H9 (cell line): ENCODE measurements around the gene SLC2A8. TPM values are rescaled to one million over a fixed set of nuclear protein-coding genes. Genes with fewer than 3 reads are reported as not detected.

Experiments used
- DNase-seq: peaks from one replicate; pipeline ENCODE4 v3.0.0-alpha.2; 2017
- H2AFZ ChIP-seq: one replicate; pipeline ENCODE4 v1.6.1; 2013; ENCODE audit warnings: mild to moderate bottlenecking, low read length, control low read depth, moderate library complexity
- H2AK5ac ChIP-seq: 2 replicates; pipeline ENCODE4 v1.6.1; 2013; ENCODE audit warnings: low read length, control low read depth, mixed read lengths; ENCODE audit not compliant: insufficient read length
- H2BK120ac ChIP-seq: one replicate; pipeline ENCODE4 v1.6.1; 2013; ENCODE audit warnings: low read depth, mild to moderate bottlenecking, low read length, control low read depth, inconsistent platforms; ENCODE audit not compliant: poor library complexity, severe bottlenecking
- H2BK12ac ChIP-seq: 2 replicates; pipeline ENCODE4 v1.6.1; 2013; ENCODE audit warnings: low read length, control low read depth, mixed read lengths, low read depth; ENCODE audit not compliant: insufficient read length
- H2BK15ac ChIP-seq: 2 replicates; pipeline ENCODE4 v1.6.1; 2013; ENCODE audit warnings: low read depth, low read length, control low read depth
- H2BK20ac ChIP-seq: one replicate; pipeline ENCODE4 v1.6.1; 2013; ENCODE audit warnings: low read depth, mild to moderate bottlenecking, low read length, control low read depth, inconsistent platforms; ENCODE audit not compliant: poor library complexity, severe bottlenecking
- H2BK5ac ChIP-seq: 2 replicates; pipeline ENCODE4 v1.6.1; 2013; ENCODE audit warnings: low read length, control low read depth, mixed read lengths; ENCODE audit not compliant: insufficient read length
- H3K14ac ChIP-seq: 2 replicates; pipeline ENCODE4 v1.6.1; 2013; ENCODE audit warnings: low read length, control low read depth; ENCODE audit not compliant: insufficient read depth
- H3K18ac ChIP-seq: 2 replicates; pipeline ENCODE4 v1.6.1; 2013; ENCODE audit warnings: low read depth, mild to moderate bottlenecking, mixed read lengths, low read length, control low read depth; ENCODE audit not compliant: insufficient read length
- H3K23ac ChIP-seq: 2 replicates; pipeline ENCODE4 v1.6.1; 2013; ENCODE audit warnings: low read length, control low read depth, mixed read lengths, low read depth; ENCODE audit not compliant: insufficient read length
- H3K23me2 ChIP-seq: 2 replicates; pipeline ENCODE4 v1.6.1; 2013; ENCODE audit warnings: low read depth, mild to moderate bottlenecking, mixed read lengths, low read length, control low read depth; ENCODE audit not compliant: insufficient read length, poor library complexity, severe bottlenecking
- H3K27ac ChIP-seq: 2 replicates; pipeline ENCODE4 v1.5.1; 2013; ENCODE audit warnings: low read length, control low read depth, mixed read lengths, low read depth; ENCODE audit not compliant: insufficient read length
- H3K27me3 ChIP-seq: 2 replicates; pipeline ENCODE4 v1.6.1; 2013; ENCODE audit warnings: low read length, control low read depth, inconsistent platforms; ENCODE audit not compliant: insufficient read depth
- H3K4ac ChIP-seq: 2 replicates; pipeline ENCODE4 v1.6.1; 2013; ENCODE audit warnings: low read depth, mild to moderate bottlenecking, control low read depth, inconsistent platforms, low read length, moderate library complexity
- H3K4me1 ChIP-seq: 2 replicates; pipeline ENCODE4 v1.6.1; 2013; ENCODE audit warnings: low read length, control low read depth, inconsistent platforms; ENCODE audit not compliant: insufficient read depth
- H3K4me2 ChIP-seq: 2 replicates; pipeline ENCODE4 v1.6.1; 2013; ENCODE audit warnings: low read length, control low read depth, mixed read lengths; ENCODE audit not compliant: insufficient read length, insufficient read depth
- H3K56ac ChIP-seq: 2 replicates; pipeline ENCODE4 v1.6.1; 2013; ENCODE audit warnings: low read depth, mild to moderate bottlenecking, mixed read lengths, low read length, control low read depth; ENCODE audit not compliant: insufficient read length
- H3K79me1 ChIP-seq: 2 replicates; pipeline ENCODE4 v1.6.1; 2013; ENCODE audit warnings: low read depth, mild to moderate bottlenecking, moderate library complexity, low read length, control low read depth, inconsistent platforms; ENCODE audit not compliant: insufficient read depth, poor library complexity, severe bottlenecking
- H3K79me2 ChIP-seq: 2 replicates; pipeline ENCODE4 v1.6.1; 2013; ENCODE audit warnings: low read length, control low read depth, inconsistent platforms; ENCODE audit not compliant: insufficient read depth
- H3K9ac ChIP-seq: 2 replicates; pipeline ENCODE4 v1.6.1; 2013; ENCODE audit warnings: low read length, control low read depth, mixed read lengths; ENCODE audit not compliant: insufficient read length; ENCODE audit errors: extremely low read depth
- H3K9me3 ChIP-seq: one replicate; pipeline ENCODE4 v1.6.1; 2013; ENCODE audit warnings: low read depth, low read length, inconsistent platforms; ENCODE audit not compliant: control insufficient read depth
- H3T11ph ChIP-seq: one replicate; pipeline ENCODE4 v1.6.1; 2013; ENCODE audit warnings: mild to moderate bottlenecking, low read length, control low read depth, inconsistent platforms
- H4K20me1 ChIP-seq: one replicate; pipeline ENCODE4 v1.6.1; 2013; ENCODE audit not compliant: control insufficient read depth, insufficient read length, insufficient read depth
- H4K5ac ChIP-seq: 2 replicates; pipeline ENCODE4 v1.6.1; 2013; ENCODE audit warnings: low read depth, mild to moderate bottlenecking, mixed read lengths, low read length, control low read depth; ENCODE audit not compliant: insufficient read length
- H4K8ac ChIP-seq: replicated peaks from 2 replicates; pipeline ENCODE4 v1.6.1; 2013; ENCODE audit warnings: low read length, control low read depth, mixed read lengths, low read depth; ENCODE audit not compliant: insufficient read length
- H4K91ac ChIP-seq: 2 replicates; pipeline ENCODE4 v1.6.1; 2013; ENCODE audit warnings: low read depth, mild to moderate bottlenecking, moderate library complexity, mixed read lengths, low read length, control low read depth; ENCODE audit not compliant: insufficient read length
- H3K27ac Mint-ChIP-seq, 3 experiments: 2 replicates in 2 of 3; 3 replicates in 1 of 3; pipeline ENCODE4 v1.8.0; 2020 to 2021; ENCODE audit warnings: mixed read lengths in 3 of 3, mild to moderate bottlenecking in 1 of 3, moderate library complexity in 1 of 3
- H3K27me3 Mint-ChIP-seq: 2 replicates; pipeline ENCODE4 v1.8.0; 2021; ENCODE audit warnings: low read depth, mild to moderate bottlenecking, moderate library complexity, mixed read lengths
- H3K36me3 Mint-ChIP-seq, 3 experiments: 2 replicates in 2 of 3; 3 replicates in 1 of 3; pipeline ENCODE4 v1.8.0; 2020 to 2021; ENCODE audit warnings: low read depth in 3 of 3, mixed read lengths in 3 of 3; ENCODE audit not compliant: insufficient read depth in 1 of 3
- H3K4me1 Mint-ChIP-seq, 2 experiments: 2 replicates each; pipeline ENCODE4 v1.8.0; 2020; ENCODE audit warnings: mixed read lengths in 2 of 2
- H3K4me3 Mint-ChIP-seq, 2 experiments: 2 replicates in 1 of 2; 3 replicates in 1 of 2; pipeline ENCODE4 v1.8.0; 2020 to 2021; ENCODE audit warnings: mild to moderate bottlenecking in 2 of 2, mixed read lengths in 2 of 2, moderate library complexity in 1 of 2
- H3K9me3 Mint-ChIP-seq, 2 experiments: 2 replicates in 1 of 2; 3 replicates in 1 of 2; pipeline ENCODE4 v1.8.0; 2020; ENCODE audit warnings: mild to moderate bottlenecking in 2 of 2, mixed read lengths in 2 of 2, moderate library complexity in 1 of 2
- WGBS: extraction: QIAGEN DNeasy Blood & Tissue Kit; methylation state at CpG from one replicate; pipeline ENCODE4 v1.1.7; 2013; ENCODE audit warnings: missing lambda C conversion rate, low lambda C conversion rate, mixed read lengths; ENCODE audit not compliant: insufficient read length; ENCODE audit errors: extremely low coverage; 5-methylcytosine and 5-hydroxymethylcytosine counted together
- total RNA-seq: library from RNA; stranded (reverse); gene quantifications from 2 replicates; pipeline ENCODE4 v1.2.1, GENCODE V29; 2021
- TF ChIP-seq, protein P1 (sequence below): fragments of 200-600 bp; sonication (generic); conservative IDR thresholded peaks from 3 replicates; pipeline ENCODE4 v1.8.0; 2021; ENCODE audit warnings: antibody characterized with exemption, mild to moderate bottlenecking

Gene SLC2A8
- total RNA-seq, 1 experiment from 2014 or later: 38.3 TPM

DNA sequence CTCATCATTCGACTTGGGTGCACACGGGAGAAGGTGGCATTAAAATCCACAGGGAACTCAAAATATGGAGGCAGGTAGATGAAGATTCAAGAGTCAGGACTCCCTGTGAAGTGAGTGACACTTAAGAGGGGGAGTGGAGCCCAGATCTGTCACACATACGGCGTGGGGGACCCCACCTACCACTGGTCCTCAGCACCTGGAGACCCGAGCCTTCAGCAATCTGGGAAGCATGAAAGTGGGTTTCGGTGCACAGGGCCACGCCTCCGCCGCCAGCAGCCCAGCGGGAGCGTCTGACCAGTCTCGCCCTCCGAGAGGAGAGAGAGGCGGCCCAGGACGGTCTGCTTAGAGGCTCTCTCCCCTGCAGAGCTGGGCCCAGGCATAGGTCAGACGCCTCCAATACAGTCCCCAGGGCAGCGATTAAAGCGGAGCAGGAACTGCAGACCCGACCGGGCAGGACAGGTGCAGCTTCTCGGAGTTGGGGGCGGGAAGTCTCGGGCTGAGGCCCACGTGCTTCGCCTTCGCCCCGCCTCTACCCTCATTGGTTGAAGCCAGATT is 639 bp upstream of the SLC2A8 start:
- Histone ChIP-seq H3K4ac (no peak overlapping the region), H3K56ac (no peak overlapping the region), H3K9ac (peak overlapping the region; percentile 40), H2BK15ac (no peak overlapping the region), H3K23ac (no peak overlapping the region), H2BK20ac (no peak overlapping the region), H3T11ph (no peak overlapping the region), H4K8ac (no peak overlapping the region), H3K23me2 (peaks cover 11% of the 10 kb centered on the region), H4K5ac (no peak overlapping the region), H3K27ac (no peak overlapping the region), H3K27me3 (no peaks in the 10 kb centered on the region), H2BK12ac (no peak overlapping the region), H3K4me2 (peak overlapping the region; percentile 78), H3K4me1 (no peaks in the 10 kb centered on the region), H3K9me3 (no peaks in the 10 kb centered on the region), H2AFZ (no peak overlapping the region), H2BK120ac (no peak overlapping the region), H3K79me1 (no peaks in the 10 kb centered on the region), H3K18ac (peak overlapping the region; percentile 41), H2AK5ac (no peak overlapping the region), H3K14ac (peak overlapping the region; percentile 28; the same call in 1 of the 2 replicates), H3K79me2 (no peaks in the 10 kb centered on the region), H4K20me1 (no peaks in the 10 kb centered on the region), H2BK5ac (no peak overlapping the region), H4K91ac (no peak overlapping the region)
- TF ChIP-seq, protein P1, sequence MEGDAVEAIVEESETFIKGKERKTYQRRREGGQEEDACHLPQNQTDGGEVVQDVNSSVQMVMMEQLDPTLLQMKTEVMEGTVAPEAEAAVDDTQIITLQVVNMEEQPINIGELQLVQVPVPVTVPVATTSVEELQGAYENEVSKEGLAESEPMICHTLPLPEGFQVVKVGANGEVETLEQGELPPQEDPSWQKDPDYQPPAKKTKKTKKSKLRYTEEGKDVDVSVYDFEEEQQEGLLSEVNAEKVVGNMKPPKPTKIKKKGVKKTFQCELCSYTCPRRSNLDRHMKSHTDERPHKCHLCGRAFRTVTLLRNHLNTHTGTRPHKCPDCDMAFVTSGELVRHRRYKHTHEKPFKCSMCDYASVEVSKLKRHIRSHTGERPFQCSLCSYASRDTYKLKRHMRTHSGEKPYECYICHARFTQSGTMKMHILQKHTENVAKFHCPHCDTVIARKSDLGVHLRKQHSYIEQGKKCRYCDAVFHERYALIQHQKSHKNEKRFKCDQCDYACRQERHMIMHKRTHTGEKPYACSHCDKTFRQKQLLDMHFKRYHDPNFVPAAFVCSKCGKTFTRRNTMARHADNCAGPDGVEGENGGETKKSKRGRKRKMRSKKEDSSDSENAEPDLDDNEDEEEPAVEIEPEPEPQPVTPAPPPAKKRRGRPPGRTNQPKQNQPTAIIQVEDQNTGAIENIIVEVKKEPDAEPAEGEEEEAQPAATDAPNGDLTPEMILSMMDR: no peak
- no peaks in the 10 kb centered on the region for H3K9me3 Mint-ChIP-seq
- peaks cover 0 to 7% (median 7%) of the 10 kb centered on the region in 3 experiments; a peak in 3 of 7 replicates for H3K36me3 Mint-ChIP-seq
- no peak for DNase-seq
- H3K27me3 Mint-ChIP-seq: peaks cover 11% of the 10 kb centered on the region
- H3K4me1 Mint-ChIP-seq: peaks cover 17 to 28% of the 10 kb centered on the region in 2 experiments
- peak overlapping the region; percentile 63 to 93 (median 92); a peak in 5 of 7 replicates for H3K27ac Mint-ChIP-seq
- no CpG with 5 or more reads among the region's 27 CpGs for WGBS
- peak overlapping the region; percentile 73 to 78 for H3K4me3 Mint-ChIP-seq
